ENCODE measurements around the gene STXBP3.

GRCh38 chr1:108801101-108801500, 54.6 kb downstream of the STXBP3 start:
- no peak for TF ChIP-seq CTCF (conservative IDR thresholded peaks at IDR 0.05)
- no peak for TF ChIP-seq ZFX (IDR thresholded peaks at IDR 0.05)
